ENCODE results near the gene TMED10.
"Not testable (repeated sequence)": the region's sequence is repeated elsewhere in the genome, so short reads cannot be mapped to it uniquely, and the experiment has no call there.

TMED10 gene

GRCh38 chr14:75151851-75152250 lies 24.6 kb downstream of the TMED10 start:
- Histone ChIP-seq H3K27ac (ENCODE audit: extremely low read depth, low read depth, low read length) (no peak overlapping the region), H3K9me3 (ENCODE audit: control insufficient read depth, insufficient read depth, low read depth, low read length) (no peaks in the 10 kb centered on the region), H3K36me3 (ENCODE audit: control insufficient read depth in 2 of 2, insufficient read depth in 1 of 2, low read length in 2 of 2) (peaks cover 20 to 35% of the 10 kb centered on the region in 2 experiments; a peak in 2 of 3 replicates), H3K4me1 (ENCODE audit: control insufficient read depth, insufficient read depth, low read length) (no peaks in the 10 kb centered on the region), H3K4me3 (ENCODE audit: low read depth, low read length) (no peak overlapping the region)
- ChIA-PET POLR2A (no interaction called here), CTCF (no interaction called here)
- no peak for TF ChIP-seq ZFP37 (tag by site-specific recombination; IDR thresholded peaks at IDR 0.05)
- TF ChIP-seq ZNF561 (tag by site-specific recombination; IDR thresholded peaks at IDR 0.05; ENCODE audit: borderline replicate concordance), result no peak
- TF ChIP-seq ZFP3 (tag by site-specific recombination; IDR thresholded peaks at IDR 0.05; ENCODE audit: low read depth), result no peak
- TF ChIP-seq ZNF530 (tag by site-specific recombination; IDR thresholded peaks at IDR 0.05; ENCODE audit: low read depth), result no peak
- TF ChIP-seq ZNF501 (tag by site-specific recombination; IDR thresholded peaks at IDR 0.05), result no peak
- no peak for TF ChIP-seq ZNF2 (tag by site-specific recombination; IDR thresholded peaks at IDR 0.05)
- TF ChIP-seq ZNF837 (tag by site-specific recombination; IDR thresholded peaks at IDR 0.05), result no peak
- TF ChIP-seq ZNF449 (tag by site-specific recombination; IDR thresholded peaks at IDR 0.05), result no peak
- no peak for TF ChIP-seq ZXDB (tag by site-specific recombination; IDR thresholded peaks at IDR 0.05)

DNA sequence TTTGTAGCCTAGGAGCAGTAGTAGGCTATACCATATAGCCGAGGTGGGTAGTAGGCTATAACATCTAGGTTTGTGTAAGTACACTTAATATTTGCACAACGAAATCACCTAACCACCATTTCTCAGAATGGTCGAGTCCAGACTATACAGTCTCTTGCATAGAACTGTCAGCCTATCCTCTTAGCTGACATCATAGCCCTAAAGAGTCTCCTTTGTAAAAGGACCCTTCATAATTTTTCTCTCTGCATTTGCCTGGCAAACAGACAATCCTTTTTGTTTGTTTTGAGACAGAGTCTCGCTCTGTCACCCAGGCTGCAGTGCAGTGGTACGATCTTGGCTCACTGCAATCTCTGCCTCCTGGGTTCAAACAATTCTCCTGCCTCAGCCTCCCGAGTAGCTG lies 25.8 kb downstream of the TMED10 start:
- CTCF ChIA-PET, result interaction anchor here (0.6 kb wide), 1 partner anchor 151 kb away, joined by 4 read pairs; no protein-coding TSS in a partner anchor
- H3K9me3 ChIP-seq (ENCODE audit: control insufficient read depth, insufficient read depth, low read depth, low read length); POLR2A ChIA-PET; H3K4me3 ChIP-seq (ENCODE audit: low read depth, low read length); H3K4me1 ChIP-seq (ENCODE audit: control insufficient read depth, insufficient read depth, low read length); H3K27ac ChIP-seq (ENCODE audit: extremely low read depth, low read depth, low read length): not testable (repeated sequence)
- TF ChIP-seq PRDM10 (tag by site-specific recombination; IDR thresholded peaks at IDR 0.05), result peak; percentile 96
- H3K36me3 ChIP-seq (ENCODE audit: control insufficient read depth in 2 of 2, insufficient read depth in 1 of 2, low read length in 2 of 2), result peaks cover 20 to 40% of the 10 kb centered on the region in 2 experiments; a peak in 2 of 3 replicates

DNA sequence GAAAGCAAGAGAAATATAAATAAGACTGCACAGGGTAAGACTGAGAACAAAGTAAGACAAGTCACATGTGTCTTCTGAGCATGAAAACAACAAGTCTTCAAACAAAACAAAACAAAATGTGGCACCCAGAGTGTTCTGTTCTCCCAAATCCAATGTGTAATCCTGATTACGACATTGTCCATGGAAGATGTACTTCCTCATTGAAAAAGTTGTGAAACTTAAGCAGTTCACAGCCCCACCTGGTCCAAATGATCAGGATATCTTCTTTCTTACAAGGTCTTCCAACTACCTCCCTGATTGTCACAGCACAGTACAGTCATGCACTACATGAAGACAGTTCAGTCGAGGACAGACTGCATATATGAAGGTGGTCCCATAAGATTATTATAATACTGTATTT lies 26.3 kb downstream of the TMED10 start:
- ChIA-PET CTCF (interaction anchor here (0.6 kb wide), 1 partner anchor 152 kb away, joined by 4 read pairs; no protein-coding TSS in a partner anchor), POLR2A (no interaction called here)
- TF ChIP-seq ZNF341 (tag by site-specific recombination; IDR thresholded peaks at IDR 0.05; ENCODE audit: low read depth) (no peak), ZFP3 (tag by site-specific recombination; IDR thresholded peaks at IDR 0.05; ENCODE audit: low read depth) (no peak), ZIC2 (tag by site-specific recombination; IDR thresholded peaks at IDR 0.05) (no peak), BCL11B (tag by site-specific recombination; IDR thresholded peaks at IDR 0.05; ENCODE audit: low read depth) (no peak)
- peaks cover 23 to 42% of the 10 kb centered on the region in 2 experiments; a peak in 2 of 3 replicates for H3K36me3 ChIP-seq (ENCODE audit: control insufficient read depth in 2 of 2, insufficient read depth in 1 of 2, low read length in 2 of 2)
- H3K9me3 ChIP-seq (ENCODE audit: control insufficient read depth, insufficient read depth, low read depth, low read length), result no peaks in the 10 kb centered on the region
- no peak overlapping the region for H3K27ac ChIP-seq (ENCODE audit: extremely low read depth, low read depth, low read length)
- H3K4me1 ChIP-seq (ENCODE audit: control insufficient read depth, insufficient read depth, low read length), result no peaks in the 10 kb centered on the region
- no peak overlapping the region for H3K4me3 ChIP-seq (ENCODE audit: low read depth, low read length)
